ENCODE data around the gene MYMX.

Gene MYMX

DNA sequence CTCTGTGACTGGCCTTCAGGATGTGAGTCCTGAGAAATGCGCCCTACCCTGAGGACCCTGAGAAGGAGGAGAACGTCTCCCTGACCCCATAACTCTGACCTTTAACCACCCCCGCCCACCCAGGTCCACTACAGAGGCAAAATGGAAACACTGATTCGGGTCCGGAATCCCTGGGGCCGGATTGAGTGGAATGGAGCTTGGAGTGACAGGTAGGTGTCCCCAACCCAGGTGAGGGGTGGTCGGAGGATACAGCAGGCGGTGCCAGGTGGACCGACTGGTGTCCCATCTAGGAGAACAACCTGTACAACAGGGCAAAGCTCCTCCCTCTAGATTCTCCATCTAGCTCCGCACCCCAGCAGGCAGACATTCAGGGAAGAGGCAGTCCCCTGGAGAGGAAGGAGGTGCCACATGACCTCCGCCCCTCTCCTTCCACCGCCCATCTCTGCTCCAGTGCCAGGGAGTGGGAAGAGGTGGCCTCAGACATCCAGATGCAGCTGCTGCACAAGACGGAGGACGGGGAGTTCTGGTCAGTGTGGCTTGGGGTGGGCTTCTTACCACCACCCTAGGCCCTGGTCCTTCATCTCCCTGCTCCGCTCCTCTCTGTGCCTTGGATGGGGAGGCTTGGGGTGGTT, 40.5 kb upstream of the MYMX start:
- no peak for TF ChIP-seq CTCF (IDR thresholded peaks at IDR 0.05; ENCODE audit: extremely low read depth, missing control alignments)
- no peak for DNase-seq (ENCODE audit: low spot score)

- peak; percentile 74 for DNase-seq (ENCODE audit: low spot score)
- TF ChIP-seq CTCF (IDR thresholded peaks at IDR 0.05; ENCODE audit: extremely low read depth, missing control alignments): no peak
Observed at GRCh38 chr6:44176762-44177509, 39.8 kb upstream of the MYMX start.

- no peak for TF ChIP-seq CTCF (IDR thresholded peaks at IDR 0.05; ENCODE audit: extremely low read depth, missing control alignments)
- no peak for DNase-seq (ENCODE audit: low spot score)
Observed at GRCh38 chr6:44177691-44178423, 38.9 kb upstream of the MYMX start.

- TF ChIP-seq CTCF (IDR thresholded peaks at IDR 0.05; ENCODE audit: extremely low read depth, missing control alignments): no peak
- DNase-seq (ENCODE audit: low spot score): no peak
Observed at GRCh38 chr6:44178424-44179071, 38.2 kb upstream of the MYMX start.

DNA sequence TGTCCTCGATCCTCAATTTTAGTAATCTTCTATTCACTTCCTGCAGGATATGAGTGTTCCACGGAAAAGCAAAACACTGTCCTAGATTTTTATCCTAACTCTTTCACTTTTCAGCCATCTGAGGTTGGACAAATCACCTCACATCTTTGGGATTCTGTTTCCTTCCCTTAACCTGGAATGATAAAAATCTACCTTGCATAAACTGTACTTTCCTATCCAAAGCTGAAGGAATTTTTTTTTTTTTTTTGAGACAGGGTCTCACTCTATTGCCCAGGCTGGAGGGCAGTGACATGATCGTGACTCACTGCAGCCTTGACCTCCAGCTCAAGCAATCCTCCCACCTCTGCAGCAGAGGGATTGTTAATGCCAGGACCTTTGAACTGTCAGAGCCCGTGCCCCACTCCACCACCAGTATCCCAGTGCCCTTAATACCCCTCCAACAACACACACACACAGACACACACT, 37.6 kb upstream of the MYMX start:
- TF ChIP-seq CTCF (IDR thresholded peaks at IDR 0.05; ENCODE audit: extremely low read depth, missing control alignments): no peak
- DNase-seq (ENCODE audit: low spot score): no peak

DNA sequence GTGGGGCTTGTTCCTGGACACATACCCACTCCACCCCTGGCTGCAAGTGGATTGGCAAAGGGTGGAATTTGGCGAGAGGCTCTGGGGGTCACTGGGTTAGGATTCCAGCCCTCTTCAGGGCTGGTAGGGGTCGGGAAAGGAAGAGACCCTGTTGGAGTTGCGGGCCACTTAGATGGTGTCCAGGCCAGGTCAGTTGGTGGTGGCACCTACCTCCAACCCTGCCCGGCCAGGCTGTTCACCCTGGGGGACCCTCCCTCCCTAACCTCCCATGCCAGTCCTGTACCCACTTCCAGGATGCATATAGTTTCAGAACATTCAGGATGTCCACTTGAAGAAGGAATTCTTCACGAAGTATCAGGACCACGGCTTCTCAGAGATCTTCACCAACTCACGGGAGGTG, 37.1 kb upstream of the MYMX start:
- no peak for TF ChIP-seq CTCF (IDR thresholded peaks at IDR 0.05; ENCODE audit: extremely low read depth, missing control alignments)
- no peak for DNase-seq (ENCODE audit: low spot score)
